Non-pigmented ciliary epithelial cell (primary cell): ENCODE data around the gene CAD.
"Not testable (repeated sequence)": the region's sequence is repeated elsewhere in the genome, so short reads cannot be mapped to it uniquely, and the experiment has no call there.

ENCODE experiments used
- DNase-seq: peaks from one replicate; pipeline ENCODE4 v3.0.0-alpha.2; 2010; ENCODE audit warnings: low read depth

CAD gene

DNA sequence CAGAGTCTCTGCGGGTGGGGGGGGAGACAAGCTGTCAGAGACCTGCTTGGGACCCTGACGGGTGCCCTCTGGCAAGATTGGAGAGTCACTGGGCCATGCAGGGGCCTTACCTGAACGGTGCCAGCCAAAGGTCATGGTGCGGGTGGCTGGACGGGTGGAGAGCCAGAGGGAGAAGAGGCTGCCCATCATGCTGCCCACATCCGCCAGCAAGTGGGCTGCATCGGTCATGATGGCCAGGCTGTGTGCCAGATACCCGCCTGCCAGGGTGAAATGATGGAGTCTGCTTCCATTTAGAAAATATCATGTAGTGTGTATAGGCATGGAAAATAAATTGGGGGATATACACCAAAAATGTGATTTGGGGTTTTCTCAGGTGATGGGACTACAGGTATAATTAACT, 40.9 kb downstream of the CAD start:
- no peak for DNase-seq

- DNase-seq, result no peak
These were observed 44.2 kb downstream of the CAD start for GRCh38 chr2:27261241-27261925.

DNA sequence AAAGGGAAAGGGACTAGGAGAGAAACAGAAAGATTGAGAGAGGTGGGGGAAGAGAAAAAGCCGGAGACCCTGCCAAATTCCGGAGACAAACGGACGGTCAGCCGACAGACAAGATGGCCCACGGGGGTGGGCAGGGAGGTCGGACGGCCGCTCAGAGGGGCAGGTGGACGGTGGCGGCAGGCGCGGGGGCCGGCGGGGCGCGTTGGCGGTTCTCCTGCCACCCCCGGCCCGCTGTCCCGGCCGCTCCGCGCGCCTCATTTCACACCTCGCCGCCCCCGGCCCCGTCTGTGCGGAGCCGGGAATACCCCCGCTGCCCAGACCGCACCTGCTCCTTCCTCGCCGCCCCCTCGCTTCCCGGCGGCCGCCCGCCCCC, 44.7 kb downstream of the CAD start:
- DNase-seq, result no peak

DNA sequence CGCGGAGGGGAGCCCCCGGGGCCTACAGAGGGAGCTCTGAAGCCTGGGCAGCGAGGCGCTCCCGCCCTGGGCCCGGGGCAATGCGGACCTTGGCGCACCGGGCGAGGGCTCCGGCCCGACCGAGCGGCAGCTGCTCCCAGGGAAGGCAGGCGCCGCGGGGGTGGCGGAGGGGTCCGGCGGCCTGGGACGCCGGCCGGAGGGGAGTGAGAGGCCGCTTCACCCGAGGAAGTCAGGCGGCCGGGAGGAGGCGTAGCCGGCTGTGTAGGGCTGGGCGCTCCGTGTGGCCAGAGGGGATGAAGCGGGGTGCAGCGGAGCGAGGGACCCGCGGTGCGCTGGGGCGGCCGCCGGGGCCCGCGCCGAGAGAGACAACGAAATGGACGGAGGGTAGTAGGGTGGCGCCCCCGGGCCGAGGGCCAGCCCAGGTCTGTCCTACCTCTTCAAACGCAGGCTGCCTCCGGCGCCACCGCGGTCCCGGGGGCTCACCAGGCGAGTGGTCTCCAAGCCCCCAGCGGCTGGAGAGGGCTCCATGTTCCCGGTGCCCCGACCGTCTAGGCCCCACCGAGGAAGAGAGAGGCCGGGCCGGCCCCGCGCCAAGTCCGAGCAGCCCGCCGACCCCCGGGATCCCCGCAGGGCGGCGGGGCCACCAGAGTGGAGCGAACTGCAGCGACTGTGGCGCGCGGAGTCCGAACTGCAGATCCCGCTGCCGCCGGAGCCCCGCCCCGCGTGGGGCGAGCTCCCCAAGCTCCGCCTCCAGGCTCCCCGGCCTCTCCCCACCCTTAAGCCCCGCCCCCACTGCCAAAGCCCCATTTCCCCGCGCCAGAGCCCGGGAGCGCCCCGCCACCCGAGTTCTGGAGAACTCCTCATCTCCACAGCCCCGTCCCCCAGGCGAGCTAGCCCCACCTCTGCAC, 45.5 kb downstream of the CAD start, which contains the start of gene SLC30A3:
Gene SLC30A3, minus strand, starts transcription at position 669 of the 908 bp plus-strand sequence. Its CDS starts 141 bp downstream, at position 528.
- no peak for DNase-seq

GRCh38 chr2:27263287-27264252, 46.4 kb downstream of the CAD start:
- no peak for DNase-seq

DNA sequence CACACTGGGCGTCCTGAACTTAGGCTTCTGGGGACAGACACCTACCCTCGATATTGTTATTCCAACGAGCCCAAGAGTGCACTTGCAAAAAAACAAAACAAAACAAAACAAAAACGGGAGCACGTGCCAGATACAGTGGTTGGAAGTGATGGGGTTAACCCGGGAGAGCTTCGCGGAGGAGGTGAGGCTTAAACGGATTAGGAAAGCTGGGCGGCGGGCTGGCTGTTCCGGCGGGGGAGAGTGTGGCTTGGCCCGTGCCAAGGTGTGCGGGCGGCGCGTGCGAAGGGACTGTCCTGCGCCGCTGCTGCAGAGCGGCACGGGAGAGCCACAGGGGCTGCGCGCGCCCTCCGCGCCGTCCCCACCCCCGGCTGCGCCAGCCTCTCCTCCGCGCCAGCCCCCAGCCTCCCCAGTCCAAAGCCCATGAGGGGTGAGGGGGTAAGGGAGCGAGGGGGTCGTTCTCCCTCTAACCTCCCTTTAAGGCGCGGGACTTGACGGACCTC, 47.1 kb downstream of the CAD start:
- DNase-seq, result no peak

DNA sequence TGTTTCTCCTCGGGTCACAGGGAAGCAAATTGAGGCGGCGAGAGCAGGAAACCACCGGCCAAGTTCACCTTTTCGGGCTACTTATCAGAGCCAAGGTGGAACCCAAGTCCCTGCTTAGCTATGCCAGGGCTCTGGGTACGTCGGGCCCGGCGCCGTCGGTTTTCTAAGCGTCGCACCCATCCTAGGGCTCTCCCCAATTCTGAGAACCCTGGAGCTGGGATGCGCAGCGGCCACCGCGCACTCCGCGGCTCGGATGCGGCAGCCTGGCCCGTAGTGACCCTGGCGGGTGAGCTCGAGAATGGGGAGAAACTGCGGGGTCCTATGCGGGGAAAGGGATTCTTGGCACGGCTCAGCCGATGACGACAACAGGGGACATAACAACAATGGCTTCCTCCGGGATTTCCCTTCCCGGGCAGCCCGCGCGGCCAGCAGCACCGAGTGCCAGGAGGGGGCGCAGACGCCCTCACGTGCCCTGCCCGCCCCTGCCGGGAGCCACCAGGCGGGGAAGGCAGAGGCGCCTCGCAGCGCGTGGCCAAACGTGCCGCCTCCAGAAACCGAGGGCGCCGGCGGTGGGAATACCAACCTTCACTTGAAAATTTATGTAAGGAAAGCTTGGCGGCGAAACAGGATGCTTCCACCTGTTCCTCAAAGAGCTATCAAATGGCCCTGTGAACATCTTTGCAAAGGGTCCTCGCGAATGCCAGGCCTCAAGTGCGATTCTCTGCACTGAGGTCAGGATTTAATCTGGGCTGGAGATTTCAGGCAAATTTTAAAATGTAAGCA, 47.8 kb downstream of the CAD start:
- DNase-seq, result no peak

DNA sequence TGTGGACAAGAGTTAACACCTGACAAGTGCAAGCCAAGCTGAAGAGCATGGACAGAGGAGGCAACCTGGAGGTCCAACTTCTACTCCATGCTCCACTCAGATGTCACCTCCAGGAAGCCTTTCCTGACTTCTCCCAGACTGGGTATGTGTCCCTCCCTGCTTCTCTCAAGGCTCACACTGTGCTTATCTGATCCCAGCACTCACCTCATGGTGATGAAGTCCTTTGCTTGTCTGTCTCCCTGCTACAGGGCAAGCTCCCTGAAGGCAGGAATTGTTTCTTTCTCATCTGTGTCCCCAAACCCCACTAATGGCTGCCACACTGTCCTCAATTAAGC, 48.3 kb downstream of the CAD start:
- DNase-seq, result no peak

- not testable (repeated sequence) for DNase-seq
These were observed 51.1 kb downstream of the CAD start for GRCh38 chr2:27268296-27268695.

DNA sequence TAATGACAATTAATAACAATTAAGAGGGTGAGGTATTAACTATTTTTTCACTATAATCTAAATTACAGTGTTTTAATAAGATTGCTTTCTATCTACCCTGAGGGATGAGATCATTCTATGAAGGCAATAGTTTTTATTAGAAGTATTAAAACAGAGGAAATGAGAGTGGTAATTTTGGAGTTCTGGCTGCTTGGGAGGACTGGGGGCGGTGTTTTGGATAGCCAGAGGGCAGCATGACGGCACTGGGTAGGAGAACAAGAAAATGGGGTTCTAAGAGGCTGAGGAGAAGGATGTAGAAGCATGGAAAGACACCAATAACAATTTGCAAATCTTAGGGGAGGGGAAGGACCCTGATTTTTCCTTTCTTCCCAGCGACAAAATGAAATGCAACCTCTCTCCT, 53.0 kb downstream of the CAD start:
- no peak for DNase-seq

DNA sequence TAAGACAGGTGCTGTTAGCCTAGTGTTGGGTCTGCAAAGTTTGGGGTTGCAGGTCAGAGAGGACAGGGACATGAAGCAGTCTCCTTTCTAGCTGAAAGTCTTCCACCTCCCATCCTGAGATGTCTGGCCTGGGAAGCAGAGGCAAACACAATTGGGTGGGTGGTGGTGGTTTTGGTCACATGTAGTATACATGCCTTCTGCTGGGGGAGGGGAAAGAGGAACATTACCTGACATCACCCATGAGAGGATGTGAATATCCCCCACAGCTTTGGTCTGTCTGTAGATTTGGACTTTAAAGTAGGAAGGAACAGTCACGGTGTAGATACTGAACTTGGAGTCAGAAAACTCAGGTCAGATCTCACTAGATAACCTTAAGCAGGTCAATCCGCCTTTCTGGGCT, 53.5 kb downstream of the CAD start:
- DNase-seq, result no peak

DNA sequence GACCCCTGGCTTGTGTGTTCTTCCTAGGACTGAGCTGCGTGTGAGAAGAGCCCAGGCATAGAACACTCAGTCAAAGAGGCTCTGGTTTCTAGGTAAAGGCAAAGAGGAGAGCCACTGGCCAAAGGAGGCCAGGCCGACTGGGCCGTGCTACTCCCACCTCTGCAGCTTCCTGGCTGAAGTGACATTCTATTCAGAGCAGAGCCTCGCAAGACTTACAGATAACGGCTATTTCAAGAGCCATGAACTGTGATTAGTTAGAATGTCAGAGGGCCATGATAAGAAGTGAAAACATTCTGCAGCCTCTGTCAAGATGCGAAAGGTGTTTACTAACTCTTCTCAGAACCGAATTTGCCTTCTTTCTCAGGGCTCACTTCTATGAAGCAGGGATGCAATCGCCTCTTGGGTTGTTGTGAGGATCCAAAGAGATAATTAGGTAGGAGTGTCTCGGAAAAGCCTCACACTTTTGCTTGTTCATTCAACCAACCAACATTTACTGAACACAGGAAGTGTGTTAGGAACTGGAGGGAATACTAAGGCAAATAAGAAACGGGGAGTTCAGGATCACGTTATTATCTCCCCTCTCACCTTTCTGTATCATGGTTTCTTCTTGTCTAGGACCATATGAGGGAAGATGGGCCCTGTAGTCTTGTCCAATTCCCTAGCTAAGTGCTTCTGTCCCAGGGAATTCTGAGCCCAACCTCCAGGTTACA, 54.6 kb downstream of the CAD start:
- DNase-seq, result no peak

- not testable (repeated sequence) for DNase-seq
These were observed 55.7 kb downstream of the CAD start for GRCh38 chr2:27272537-27273522.

GRCh38 chr2:27275211-27276150, 58.3 kb downstream of the CAD start, which contains the start of gene DNAJC5G:
DNAJC5G (plus strand) TSS chr2:27275433; CDS start chr2:27276729, 1,296 bp downstream.
- no peak for DNase-seq

GRCh38 chr2:27278010-27278409, 60.8 kb downstream of the CAD start:
- no peak for DNase-seq

DNA sequence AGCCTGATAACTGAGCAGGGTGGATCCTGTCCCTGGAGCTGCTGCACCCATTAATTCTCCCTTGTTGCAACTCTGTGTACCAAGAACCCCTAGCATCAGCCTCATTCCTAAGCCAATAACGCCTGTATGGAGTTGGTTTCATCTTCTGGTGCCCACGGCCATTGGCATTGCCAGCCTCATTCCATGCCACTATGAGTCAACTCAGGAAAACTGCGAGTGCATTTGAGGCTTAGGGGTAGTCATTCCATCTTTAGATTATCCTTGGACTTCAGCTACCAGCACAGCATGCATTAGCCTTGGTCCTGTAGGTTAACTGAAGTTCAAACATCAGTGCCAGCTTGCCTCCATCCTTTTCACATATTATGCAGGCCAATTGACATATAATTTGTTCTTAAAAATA, 63.7 kb downstream of the CAD start:
- no peak for DNase-seq

GRCh38 chr2:27281442-27281841, 64.3 kb downstream of the CAD start:
- no peak for DNase-seq
